ENCODE measurements around the gene OR51S1. TPM values are rescaled to one million over a fixed set of nuclear protein-coding genes. Genes with fewer than 3 reads are reported as not detected.

Gene OR51S1
- total and polyA plus RNA-seq, 8 donors, result not detected

GRCh38 chr11:4839851-4840549 is 9.0 kb downstream of the OR51S1 start:
- ATAC-seq (no peak), DNase-seq (no peak)
- no peaks in the 10 kb centered on the region for H3K36me3 ChIP-seq
- no peak overlapping the region for H3K27ac ChIP-seq
- H3K9me3 ChIP-seq, result no peaks in the 10 kb centered on the region
- intact Hi-C loops (cut with DNase I), result no loop called here
- TF ChIP-seq CTCF (IDR thresholded peaks at IDR 0.05), result no peak
- H3K27me3 ChIP-seq, result no peaks in the 10 kb centered on the region
- no peaks in the 10 kb centered on the region for H3K4me1 ChIP-seq
- no peak overlapping the region for H3K4me3 ChIP-seq

GRCh38 chr11:4830909-4831308 is 18.1 kb downstream of the OR51S1 start:
- no peaks in the 10 kb centered on the region for H3K36me3 ChIP-seq
- no peaks in the 10 kb centered on the region for H3K4me1 ChIP-seq
- no peak overlapping the region for H3K4me3 ChIP-seq
- DNase-seq (no peak), ATAC-seq (no peak)
- H3K27me3 ChIP-seq, result no peaks in the 10 kb centered on the region
- intact Hi-C loops (cut with DNase I), result no loop called here
- no peak overlapping the region for H3K27ac ChIP-seq
- TF ChIP-seq CTCF (IDR thresholded peaks at IDR 0.05), result no peak
- no peaks in the 10 kb centered on the region for H3K9me3 ChIP-seq

- ATAC-seq (no peak), DNase-seq (no peak)
- Histone ChIP-seq H3K9me3 (no peaks in the 10 kb centered on the region), H3K4me3 (no peak overlapping the region), H3K27me3 (no peaks in the 10 kb centered on the region), H3K27ac (no peak overlapping the region), H3K36me3 (no peaks in the 10 kb centered on the region), H3K4me1 (no peaks in the 10 kb centered on the region)
- intact Hi-C loops (cut with DNase I), result no loop called here
- TF ChIP-seq CTCF (IDR thresholded peaks at IDR 0.05), result no peak
Measured at GRCh38 chr11:4830346-4830745, 18.7 kb downstream of the OR51S1 start.

GRCh38 chr11:4826425-4826824 is 22.6 kb downstream of the OR51S1 start:
- H3K4me3 ChIP-seq, result no peak overlapping the region
- TF ChIP-seq CTCF (IDR thresholded peaks at IDR 0.05), result no peak
- no peaks in the 10 kb centered on the region for H3K4me1 ChIP-seq
- H3K27ac ChIP-seq, result no peak overlapping the region
- no peak for DNase-seq
- intact Hi-C loops (cut with DNase I), result no loop called here
- no peaks in the 10 kb centered on the region for H3K36me3 ChIP-seq
- ATAC-seq, result peak; percentile 23
- no peaks in the 10 kb centered on the region for H3K9me3 ChIP-seq
- H3K27me3 ChIP-seq, result no peaks in the 10 kb centered on the region

GRCh38 chr11:4825132-4825531 is 23.9 kb downstream of the OR51S1 start:
- no peak overlapping the region for H3K27ac ChIP-seq
- no peaks in the 10 kb centered on the region for H3K9me3 ChIP-seq
- H3K27me3 ChIP-seq, result no peaks in the 10 kb centered on the region
- no peaks in the 10 kb centered on the region for H3K4me1 ChIP-seq
- no peak for TF ChIP-seq CTCF (IDR thresholded peaks at IDR 0.05)
- intact Hi-C loops (cut with DNase I), result no loop called here
- no peak overlapping the region for H3K4me3 ChIP-seq
- no peak for ATAC-seq
- no peak for DNase-seq
- H3K36me3 ChIP-seq, result no peaks in the 10 kb centered on the region
